Smooth muscle cell (in vitro differentiated cells): Measurements from ENCODE around the gene PNPLA7. TPM values are rescaled to one million over a fixed set of nuclear protein-coding genes. Genes with fewer than 3 reads are reported as not detected.
"Not testable (repeated sequence)": the region's sequence is repeated elsewhere in the genome, so short reads cannot be mapped to it uniquely, and the experiment has no call there.

Experiments used
- DNase-seq: peaks from one replicate; lab custom pipeline; 2025; ENCODE audit not compliant: unreplicated experiment; lab: John Stamatoyannopoulos, UW
- H2AFZ ChIP-seq: fragments of 200-600 bp; sonication (generic); 2 replicates; pipeline ENCODE4 v1.6.0; 2016; ENCODE audit warnings: antibody characterized with exemption, low read depth, mild to moderate bottlenecking
- H3F3A ChIP-seq: fragments of 200-600 bp; sonication (generic); 2 replicates; pipeline ENCODE4 v1.6.0; 2017; ENCODE audit warnings: antibody characterized with exemption, low read depth
- H3K27ac ChIP-seq: fragments of 200-600 bp; sonication (generic); 2 replicates; pipeline ENCODE4 v1.5.1; 2016; ENCODE audit warnings: low read depth, mild to moderate bottlenecking
- H3K27me3 ChIP-seq: fragments of 200-600 bp; sonication (generic); 2 replicates; pipeline ENCODE4 v1.6.1; 2016; ENCODE audit warnings: low read depth, mild to moderate bottlenecking
- H3K36me3 ChIP-seq: fragments of 200-600 bp; sonication (generic); 2 replicates; pipeline ENCODE4 v1.5.1; 2016; ENCODE audit warnings: low read depth
- H3K4me1 ChIP-seq: fragments of 200-600 bp; sonication (generic); 2 replicates; pipeline ENCODE4 v1.5.1; 2016; ENCODE audit warnings: low read depth
- H3K4me2 ChIP-seq: fragments of 200-600 bp; sonication (generic); 2 replicates; pipeline ENCODE4 v1.6.0; 2016; ENCODE audit warnings: mild to moderate bottlenecking
- H3K4me3 ChIP-seq: fragments of 200-600 bp; sonication (generic); 2 replicates; pipeline ENCODE4 v1.5.1; 2016; ENCODE audit warnings: mild to moderate bottlenecking
- H3K79me2 ChIP-seq: fragments of 200-600 bp; sonication (generic); 2 replicates; pipeline ENCODE4 v1.6.0; 2016; ENCODE audit warnings: low read depth, mild to moderate bottlenecking
- H3K9ac ChIP-seq: fragments of 200-600 bp; sonication (generic); 2 replicates; pipeline ENCODE4 v1.6.0; 2016; ENCODE audit warnings: low read depth
- H3K9me3 ChIP-seq: fragments of 200-600 bp; sonication (generic); replicated peaks from 2 replicates; pipeline ENCODE4 v1.5.1; 2016; ENCODE audit warnings: low read depth
- H4K20me1 ChIP-seq: fragments of 200-600 bp; sonication (generic); 2 replicates; pipeline ENCODE4 v1.6.0; 2016; ENCODE audit warnings: low read depth
- WGBS: methylation state at CpG from one replicate; pipeline ENCODE4 v1.1.7; 2016; ENCODE audit warnings: low lambda C conversion rate; 5-methylcytosine and 5-hydroxymethylcytosine counted together
- polyA plus RNA-seq: library from polyadenylated mRNA; unstranded; fragments of >200 nt; fragmentation: Nextera tagmentation; extraction: Ambion mirVana; gene quantifications from 2 replicates; pipeline ENCODE4 v1.2.1, GENCODE V29; 2016
- total RNA-seq: library from RNA; depleted of rRNA; stranded (reverse); fragments of >200 nt; gene quantifications from 2 replicates; pipeline ENCODE4 v1.2.3, GENCODE V29; 2014
- TF ChIP-seq, protein P1 (sequence below): fragments of 200-600 bp; sonication (generic); IDR thresholded peaks from 2 replicates; pipeline ENCODE4 v1.5.1; 2017; ENCODE audit warnings: borderline replicate concordance, mild to moderate bottlenecking, antibody characterized with exemption; ENCODE audit not compliant: insufficient read depth, poor library complexity, severe bottlenecking

PNPLA7 gene
- total and polyA plus RNA-seq, 2 experiments from 2014 or later: 0.46 to 0.67 TPM

DNA sequence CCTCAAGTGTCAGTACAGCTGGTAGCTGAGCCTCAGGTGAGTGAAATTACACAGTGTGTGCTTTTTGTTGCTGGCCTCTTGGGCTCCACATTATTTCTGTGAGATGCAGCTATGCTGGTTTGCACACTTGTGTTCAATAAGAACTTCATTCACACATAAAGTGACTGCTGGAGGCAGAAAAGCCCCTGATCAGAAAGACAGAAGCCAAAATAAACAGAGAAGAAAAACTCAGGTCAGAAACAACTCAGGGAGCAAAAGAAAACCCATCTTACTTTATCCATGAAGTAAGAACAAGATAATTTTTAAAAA, 15.1 kb downstream of the PNPLA7 start:
- Histone ChIP-seq H3K36me3 (no peaks in the 10 kb centered on the region), H3K27ac (no peak overlapping the region), H3F3A (peaks cover 4% of the 10 kb centered on the region), H3K9me3 (no peaks in the 10 kb centered on the region), H3K4me1 (no peaks in the 10 kb centered on the region), H3K9ac (no peak overlapping the region), H2AFZ (peak overlapping the region; percentile 73), H3K4me2 (no peak overlapping the region), H4K20me1 (no peaks in the 10 kb centered on the region), H3K4me3 (no peak overlapping the region), H3K27me3 (no peaks in the 10 kb centered on the region), H3K79me2 (no peaks in the 10 kb centered on the region)
- TF ChIP-seq, protein P1, sequence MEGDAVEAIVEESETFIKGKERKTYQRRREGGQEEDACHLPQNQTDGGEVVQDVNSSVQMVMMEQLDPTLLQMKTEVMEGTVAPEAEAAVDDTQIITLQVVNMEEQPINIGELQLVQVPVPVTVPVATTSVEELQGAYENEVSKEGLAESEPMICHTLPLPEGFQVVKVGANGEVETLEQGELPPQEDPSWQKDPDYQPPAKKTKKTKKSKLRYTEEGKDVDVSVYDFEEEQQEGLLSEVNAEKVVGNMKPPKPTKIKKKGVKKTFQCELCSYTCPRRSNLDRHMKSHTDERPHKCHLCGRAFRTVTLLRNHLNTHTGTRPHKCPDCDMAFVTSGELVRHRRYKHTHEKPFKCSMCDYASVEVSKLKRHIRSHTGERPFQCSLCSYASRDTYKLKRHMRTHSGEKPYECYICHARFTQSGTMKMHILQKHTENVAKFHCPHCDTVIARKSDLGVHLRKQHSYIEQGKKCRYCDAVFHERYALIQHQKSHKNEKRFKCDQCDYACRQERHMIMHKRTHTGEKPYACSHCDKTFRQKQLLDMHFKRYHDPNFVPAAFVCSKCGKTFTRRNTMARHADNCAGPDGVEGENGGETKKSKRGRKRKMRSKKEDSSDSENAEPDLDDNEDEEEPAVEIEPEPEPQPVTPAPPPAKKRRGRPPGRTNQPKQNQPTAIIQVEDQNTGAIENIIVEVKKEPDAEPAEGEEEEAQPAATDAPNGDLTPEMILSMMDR: no peak
- DNase-seq: no peak

DNA sequence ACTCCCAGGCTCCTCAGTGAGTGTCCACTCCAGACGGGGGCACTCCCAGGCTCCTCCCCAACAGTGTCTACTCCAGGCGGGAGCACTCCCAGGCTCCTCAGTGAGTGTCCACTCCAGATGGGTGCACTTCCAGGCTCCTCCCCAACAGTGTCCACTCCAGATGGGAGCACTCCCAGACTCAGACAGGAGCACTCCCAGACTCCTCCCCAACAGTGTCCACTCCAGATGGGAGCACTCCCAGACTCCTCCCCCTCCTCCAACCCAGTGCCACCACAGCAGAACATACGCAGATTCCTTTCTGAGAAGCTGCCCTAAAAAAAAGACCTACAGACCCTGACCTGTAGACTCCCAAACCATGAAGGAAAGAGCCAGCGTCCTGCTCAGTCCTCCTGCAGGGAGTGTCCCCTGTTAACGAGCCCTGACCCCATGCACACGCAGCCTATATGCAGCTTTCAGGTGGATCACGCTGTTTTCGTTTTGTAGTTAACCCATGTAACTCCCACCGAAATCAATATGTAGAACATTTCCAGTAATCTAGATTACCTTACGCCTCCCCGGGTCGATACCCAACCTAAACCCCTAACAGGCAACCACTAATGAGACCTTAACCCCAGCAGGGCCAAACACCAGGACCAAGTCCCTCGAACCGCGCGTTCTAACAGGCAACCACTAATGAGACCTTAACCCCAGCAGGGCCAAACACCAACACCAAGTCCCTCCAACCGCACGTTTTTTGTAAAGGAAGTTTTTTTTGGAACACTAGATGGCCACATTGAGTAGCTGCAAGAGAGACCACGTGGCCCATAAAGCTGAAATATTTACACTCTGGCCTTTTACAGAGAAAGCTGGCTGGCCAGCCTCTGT, 15.7 kb downstream of the PNPLA7 start:
- H3F3A ChIP-seq: peaks cover 4% of the 10 kb centered on the region
- H3K27ac ChIP-seq: no peak overlapping the region
- no peak for DNase-seq
- H3K4me1 ChIP-seq: no peaks in the 10 kb centered on the region
- H4K20me1 ChIP-seq: no peaks in the 10 kb centered on the region
- H3K9me3 ChIP-seq: no peaks in the 10 kb centered on the region
- no peaks in the 10 kb centered on the region for H3K79me2 ChIP-seq
- H3K9ac ChIP-seq: no peak overlapping the region
- H3K4me3 ChIP-seq: no peak overlapping the region
- H3K36me3 ChIP-seq: no peaks in the 10 kb centered on the region
- no peak overlapping the region for H3K4me2 ChIP-seq
- 72% methylated on average over 19 of the region's 19 CpGs for WGBS
- no peaks in the 10 kb centered on the region for H3K27me3 ChIP-seq
- peak overlapping the region; percentile 73 for H2AFZ ChIP-seq
- TF ChIP-seq, protein P1: peak; percentile 55

DNA sequence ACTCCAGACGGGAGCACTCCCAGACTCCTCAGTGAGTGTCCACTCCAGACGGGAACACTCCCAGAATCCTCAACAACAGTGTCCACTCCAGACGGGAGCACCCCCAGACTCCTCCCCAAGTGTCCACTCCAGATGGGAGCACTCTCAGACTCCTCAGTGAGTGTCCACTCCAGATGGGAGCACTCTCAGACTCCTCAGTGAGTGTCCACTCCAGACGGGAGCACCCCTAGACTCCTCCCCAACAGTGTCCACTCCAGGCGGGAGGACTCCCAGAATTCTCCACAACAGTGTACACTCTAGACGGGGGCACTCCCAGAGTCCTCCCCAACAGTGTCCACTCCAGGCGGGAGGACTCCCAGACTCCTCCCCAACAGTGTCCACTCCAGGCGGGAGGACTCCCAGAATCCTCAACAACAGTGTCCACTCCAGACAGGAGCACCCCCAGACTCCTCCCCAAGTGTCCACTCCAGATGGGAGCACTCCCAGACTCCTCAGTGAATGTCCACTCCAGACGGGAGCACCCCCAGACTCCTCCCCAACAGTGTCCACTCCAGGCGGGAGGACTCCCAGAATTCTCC, 17.2 kb downstream of the PNPLA7 start:
- not testable (repeated sequence) for H3K4me3 ChIP-seq, H3K79me2 ChIP-seq, H3K4me2 ChIP-seq

DNA sequence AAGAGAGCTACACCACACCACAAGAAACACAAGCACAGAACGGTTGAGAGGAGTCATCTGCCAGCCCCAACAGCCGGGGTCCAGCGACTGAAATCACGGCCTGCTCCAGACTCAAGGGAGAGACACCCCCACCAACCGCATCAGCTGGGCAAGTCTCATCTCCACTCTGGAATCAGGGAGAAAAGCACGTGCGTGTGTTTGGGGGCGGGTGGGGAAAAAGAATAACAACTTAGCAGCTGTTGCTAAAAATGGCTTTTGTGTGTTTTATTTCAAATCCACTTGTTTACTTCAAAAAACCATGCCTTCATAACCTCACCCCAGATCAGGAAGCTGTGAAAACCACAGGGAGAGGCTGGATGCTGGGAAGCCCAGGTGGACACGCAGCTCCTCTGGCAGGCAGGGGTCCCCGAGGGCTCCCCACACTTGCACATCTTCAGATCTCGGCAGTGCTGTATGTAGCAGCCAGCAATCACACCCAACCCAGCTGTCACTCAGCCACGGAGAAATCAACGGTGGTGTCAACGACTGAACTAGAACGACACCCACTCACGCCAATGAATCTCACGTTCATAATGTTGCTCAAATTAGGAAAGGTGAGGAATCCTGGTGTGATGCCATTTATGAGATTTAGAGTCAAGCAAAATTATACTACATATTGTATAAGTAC, 19.0 kb downstream of the PNPLA7 start:
- H2AFZ ChIP-seq: no peak overlapping the region
- H3K9ac ChIP-seq: no peak overlapping the region

More for the DNA sequence above, 17.2 kb downstream of the PNPLA7 start:
- H3K27me3 ChIP-seq, DNase-seq, H3K36me3 ChIP-seq, H3K27ac ChIP-seq, H3K9me3 ChIP-seq, H2AFZ ChIP-seq, H3K9ac ChIP-seq, H4K20me1 ChIP-seq, H3F3A ChIP-seq, H3K4me1 ChIP-seq: not testable (repeated sequence)
- WGBS: 94% methylated on average over 10 of the region's 10 CpGs

More for the DNA sequence above, 19.0 kb downstream of the PNPLA7 start:
- Histone ChIP-seq H3K36me3 (no peaks in the 10 kb centered on the region), H3K4me1 (no peaks in the 10 kb centered on the region), H4K20me1 (no peaks in the 10 kb centered on the region), H3K79me2 (no peaks in the 10 kb centered on the region), H3K4me2 (no peak overlapping the region), H3K9me3 (no peaks in the 10 kb centered on the region), H3K27me3 (no peaks in the 10 kb centered on the region), H3K27ac (no peak overlapping the region), H3F3A (peaks cover 4% of the 10 kb centered on the region), H3K4me3 (no peak overlapping the region)
- 87% methylated on average over 17 of the region's 17 CpGs for WGBS
- TF ChIP-seq, protein P1: no peak
- no peak for DNase-seq
